Left colon (tissue), 2 donors: ENCODE results near the gene ACP7. TPM values are rescaled to one million over a fixed set of nuclear protein-coding genes. Genes with fewer than 3 reads are reported as not detected.
"Not testable (repeated sequence)": the region's sequence is repeated elsewhere in the genome, so short reads cannot be mapped to it uniquely, and the experiment has no call there.

Experiments
- ATAC-seq: fragments of 200-7000 bp; cut with Tn5 transposase; one replicate; pipeline ENCODE4 v1.9.1; 2020; ENCODE audit warnings: mild to moderate bottlenecking, moderate library complexity
- DNase-seq, 2 donors: peaks; one replicate each; pipeline ENCODE4 v3.0.0-alpha.2; 2020
- intact Hi-C, 2 donors: fragments of 100-400 bp; cut with DNase I in 1 of 2; cut with micrococcal nuclease in 1 of 2; formaldehyde crosslinking; loops; one replicate each; pipeline versions ENCODE4 v1.11.2 to v1.14.0; 2022; cut with DNase I, micrococcal nuclease
- total RNA-seq, 2 donors: library from RNA; stranded (reverse); fragmentation: NEBNext Ultra II Directional; extraction: Animal tissue kit (Norgen Biotek cat#: 25700); gene quantifications; one replicate each; pipeline ENCODE4 v1.2.1, GENCODE V29; 2021
- donor health status: DM: no; HTN: no; CAD: no.
- donor health status: DM: yes; HTN: yes; CAD: no.

Gene ACP7
- total RNA-seq, 2 donors from 2014 or later, result not detected

- intact Hi-C loops, result no loop called here
- DNase-seq, result no peak
- ATAC-seq, result no peak
These were observed 55.8 kb downstream of the ACP7 start for GRCh38 chr19:39139971-39140453.

- intact Hi-C loops, result no loop called here
- ATAC-seq (no peak), DNase-seq (no peak)
These were observed 56.4 kb downstream of the ACP7 start for GRCh38 chr19:39140594-39140993.

- DNase-seq (no peak), ATAC-seq (no peak)
- intact Hi-C loops, result no loop called here
These were observed 57.8 kb downstream of the ACP7 start for GRCh38 chr19:39141929-39142328.

GRCh38 chr19:39142630-39143029 lies 58.5 kb downstream of the ACP7 start:
- ATAC-seq, result no peak
- intact Hi-C loops, result no loop called here

GRCh38 chr19:39143757-39144289 lies 59.7 kb downstream of the ACP7 start:
- ATAC-seq, result peak; percentile 37
- intact Hi-C loops, DNase-seq: not testable (repeated sequence)

More at GRCh38 chr19:39142630-39143029, 58.5 kb downstream of the ACP7 start:
- DNase-seq, result no peak

GRCh38 chr19:39144290-39145071 lies 60.3 kb downstream of the ACP7 start:
- intact Hi-C loops, result no loop called here
- ATAC-seq, result peak; percentile 70
- DNase-seq, result peak in 1 of 2 donors; percentile 29

GRCh38 chr19:39145180-39145953 lies 61.2 kb downstream of the ACP7 start:
- ATAC-seq (peak; percentile 60), DNase-seq (peak; percentile 61 to 66)
- intact Hi-C loops, result no loop called here

GRCh38 chr19:39146091-39146490 lies 61.9 kb downstream of the ACP7 start:
- no peak for ATAC-seq

GRCh38 chr19:39146686-39147450 lies 62.7 kb downstream of the ACP7 start:
- no peak for ATAC-seq

More at GRCh38 chr19:39146091-39146490, 61.9 kb downstream of the ACP7 start:
- DNase-seq, result no peak
- intact Hi-C loops, result no loop called here

GRCh38 chr19:39147480-39147879 lies 63.3 kb downstream of the ACP7 start:
- DNase-seq (no peak), ATAC-seq (no peak)
- intact Hi-C loops, result no loop called here

More at GRCh38 chr19:39146686-39147450, 62.7 kb downstream of the ACP7 start:
- no peak for DNase-seq
- intact Hi-C loops, result no loop called here

GRCh38 chr19:39148939-39149529 lies 64.9 kb downstream of the ACP7 start:
- no peak for ATAC-seq
- no peak for DNase-seq
- intact Hi-C loops, result no loop called here

- DNase-seq (no peak), ATAC-seq (no peak)
- intact Hi-C loops, result no loop called here
These were observed 66.1 kb downstream of the ACP7 start for GRCh38 chr19:39150235-39150634.

GRCh38 chr19:39150807-39151600 lies 66.8 kb downstream of the ACP7 start:
- DNase-seq (no peak), ATAC-seq (no peak)
- intact Hi-C loops, result no loop called here

- no peak for DNase-seq
- ATAC-seq, result no peak
- intact Hi-C loops, result no loop called here
These were observed 67.9 kb downstream of the ACP7 start for GRCh38 chr19:39152066-39152465.

- intact Hi-C loops, result no loop called here
- no peak for ATAC-seq
- DNase-seq, result no peak
These were observed 70.0 kb downstream of the ACP7 start for GRCh38 chr19:39154100-39154628.

GRCh38 chr19:39154629-39155100 lies 70.5 kb downstream of the ACP7 start:
- intact Hi-C loops, result no loop called here
- DNase-seq (peak; percentile 70 to 83), ATAC-seq (peak; percentile 82)

GRCh38 chr19:39155114-39155700 lies 71.0 kb downstream of the ACP7 start:
- intact Hi-C loops, result no loop called here
- DNase-seq, result no peak

More at GRCh38 chr19:39155114-39155700, 71.0 kb downstream of the ACP7 start:
- peak; percentile 29 for ATAC-seq
